MM.1S (cell line): ENCODE measurements around the gene EID2.

Experiments used
- CTCF ChIP-seq: fragments of 300-600 bp; sonication (generic); IDR thresholded peaks from 2 replicates; pipeline ENCODE4 v1.5.1; 2016; ENCODE audit warnings: antibody characterized with exemption, low read length, mixed read lengths
- EZH2 ChIP-seq: fragments of 300-600 bp; sonication (generic); optimal IDR thresholded peaks from 2 replicates; pipeline ENCODE3; 2017; ENCODE audit warnings: low read depth, mild to moderate bottlenecking, antibody characterized with exemption, low read length, mixed read lengths
- EZH2phosphoT487 ChIP-seq: fragments of 300-600 bp; sonication (generic); IDR thresholded peaks from 2 replicates; pipeline ENCODE4 v1.6.1; 2018; ENCODE audit warnings: antibody characterized with exemption, low read length

- TF ChIP-seq CTCF (no peak), EZH2 (no peak), EZH2phosphoT487 (no peak)
Observed at GRCh38 chr19:39542206-39542605, 2.2 kb upstream of the EID2 start.
